Stimulated activated CD4-positive, alpha-beta T cell treated with anti-CD3 and anti-CD28 coated beads, Interleukin-1b, Interleukin-23, amount 100 ng/mL, for 24 hours (primary cell): ENCODE results near the gene ACP4.

Experiments
- DNase-seq, 4 experiments: peaks; one replicate each; pipeline ENCODE4 v3.0.0-alpha.2; 2020; ENCODE audit warnings: low read depth in 4 of 4, low spot score in 1 of 4

Gene ACP4

DNA sequence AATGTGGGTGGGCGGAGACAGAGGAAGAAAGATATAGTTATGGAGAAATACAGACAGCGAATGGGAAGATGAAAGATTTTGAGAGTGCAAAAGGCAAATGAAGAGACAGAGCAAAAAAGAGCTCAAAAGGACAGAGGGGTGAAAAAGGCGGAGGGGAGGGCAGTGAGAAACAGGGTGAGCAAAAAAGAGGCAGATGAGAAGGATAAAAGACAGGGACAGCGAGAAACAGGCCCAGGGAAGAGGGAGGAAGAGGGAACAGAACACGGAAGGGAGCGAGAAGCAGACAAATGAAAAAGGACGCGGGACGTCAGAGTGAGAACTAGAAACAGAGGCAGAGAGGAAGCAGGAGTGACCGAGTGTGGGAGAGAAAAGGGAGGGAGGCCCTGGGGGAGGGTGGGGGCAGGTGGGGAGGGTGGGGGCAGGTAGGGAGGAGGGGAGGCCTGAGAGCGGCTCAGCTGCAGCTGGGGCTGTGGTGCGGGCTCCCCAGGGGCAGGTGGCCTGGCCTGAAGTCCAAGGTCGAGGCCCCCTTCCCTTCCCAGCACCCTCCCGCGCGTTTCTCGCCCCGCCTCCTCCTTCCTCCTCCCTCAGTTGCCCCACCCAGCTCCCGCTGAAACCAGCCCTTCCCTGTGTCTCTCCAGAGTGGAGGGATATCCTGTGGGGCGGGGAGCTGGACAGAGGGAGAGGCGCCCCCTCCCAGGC, 30.5 kb downstream of the ACP4 start:
- no peak for DNase-seq

DNA sequence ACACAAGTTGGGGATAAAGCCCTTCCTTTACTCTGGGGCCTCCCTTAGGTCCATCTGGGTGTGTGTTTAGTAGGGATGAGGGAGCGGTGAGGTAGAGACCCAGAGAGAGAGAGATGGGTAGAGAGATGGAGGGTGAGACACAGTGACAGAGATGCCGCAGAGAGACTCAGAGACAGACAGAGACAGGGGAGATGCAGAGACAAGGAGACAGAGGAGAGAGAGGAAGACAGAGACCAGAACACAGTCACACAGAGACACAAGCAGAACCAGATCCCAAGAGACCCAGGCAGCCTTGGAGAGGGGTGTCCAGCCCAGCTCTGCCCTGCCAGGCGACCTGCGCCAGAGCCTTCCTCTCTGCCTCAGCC, 31.0 kb downstream of the ACP4 start:
- no peak for DNase-seq

DNA sequence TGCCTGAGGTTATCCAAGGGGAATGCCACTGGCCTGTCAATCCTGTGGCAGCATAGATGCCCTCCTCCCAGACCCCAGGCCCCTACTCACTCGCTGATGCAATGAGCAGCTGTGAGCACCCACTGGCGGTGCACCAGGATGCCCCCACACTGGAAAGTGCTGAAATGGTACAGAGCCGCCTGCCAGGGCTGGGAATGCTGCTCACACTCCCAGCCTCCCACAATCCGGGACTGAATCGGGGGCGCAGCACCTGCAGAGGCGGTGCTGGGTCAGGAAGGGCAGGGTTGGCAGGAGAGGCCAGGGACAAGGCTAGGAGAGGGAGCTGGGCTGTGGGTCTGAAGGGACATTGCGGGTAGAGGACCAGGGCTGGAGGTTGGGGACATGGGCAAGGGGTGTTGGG, 31.4 kb downstream of the ACP4 start:
- no peak for DNase-seq

DNA sequence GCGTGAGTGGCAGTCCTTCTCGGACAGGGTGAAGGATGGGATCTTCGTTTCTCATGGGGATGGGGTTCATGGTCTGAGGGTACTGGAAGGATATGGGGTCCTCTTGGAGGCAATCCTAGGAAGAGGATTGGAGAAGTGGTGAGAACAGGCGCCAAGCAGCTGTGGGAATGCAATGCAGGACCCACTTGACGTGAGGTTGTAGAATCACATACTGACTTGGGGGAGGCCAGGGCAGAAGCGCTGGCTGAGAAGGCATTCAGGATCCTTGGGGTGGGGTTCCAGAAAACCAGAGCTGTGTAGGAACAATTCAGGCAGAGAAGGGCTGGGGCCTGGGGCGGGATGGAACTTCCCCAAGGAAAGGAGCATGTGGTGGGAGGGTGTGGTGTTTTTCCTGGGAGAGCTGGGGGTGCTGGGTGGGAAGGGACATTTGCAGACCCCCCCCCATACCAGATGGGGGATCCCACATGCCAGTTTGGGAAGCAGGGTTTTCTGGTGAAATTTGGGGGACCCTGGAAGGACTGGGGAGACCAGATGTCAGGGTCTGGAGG, 32.5 kb downstream of the ACP4 start:
- DNase-seq = no peak

DNA sequence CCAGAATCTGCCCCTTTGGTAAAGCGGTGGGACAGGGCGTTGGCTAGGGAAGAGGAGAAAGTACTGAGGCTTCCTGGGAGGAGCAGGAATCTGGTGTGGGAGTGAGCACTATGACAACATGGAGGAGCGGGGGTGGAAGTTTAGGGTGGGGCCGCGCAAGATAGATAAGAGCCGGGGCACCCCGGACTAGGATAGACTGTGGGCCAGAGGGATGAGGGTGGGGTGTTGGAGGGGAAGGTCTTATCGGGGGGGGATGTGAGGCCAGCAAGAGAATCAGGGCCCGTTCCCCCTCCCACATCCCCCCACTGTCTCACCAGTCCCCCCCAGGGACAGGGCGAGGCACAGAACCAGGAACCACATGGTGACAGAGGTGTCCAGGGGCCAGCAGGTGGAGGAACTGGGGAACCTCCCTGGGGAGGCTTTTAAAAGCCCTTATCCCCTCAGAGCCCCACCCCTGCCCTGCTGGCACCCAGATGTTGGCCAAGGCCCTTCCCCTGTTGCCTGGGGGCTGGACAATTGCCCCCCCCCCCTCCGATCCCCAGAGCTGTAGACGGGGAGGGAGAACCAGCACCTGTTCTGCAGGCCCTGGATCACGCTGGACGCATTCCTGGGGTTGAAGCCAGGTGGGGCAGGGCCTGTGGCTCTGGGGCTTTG, 33.3 kb downstream of the ACP4 start, which contains the start of gene KLK1:
KLK1 (minus strand) TSS at position 399 of the 654 bp plus-strand sequence; CDS start at position 360, 39 bp downstream.
- no peak for DNase-seq

DNA sequence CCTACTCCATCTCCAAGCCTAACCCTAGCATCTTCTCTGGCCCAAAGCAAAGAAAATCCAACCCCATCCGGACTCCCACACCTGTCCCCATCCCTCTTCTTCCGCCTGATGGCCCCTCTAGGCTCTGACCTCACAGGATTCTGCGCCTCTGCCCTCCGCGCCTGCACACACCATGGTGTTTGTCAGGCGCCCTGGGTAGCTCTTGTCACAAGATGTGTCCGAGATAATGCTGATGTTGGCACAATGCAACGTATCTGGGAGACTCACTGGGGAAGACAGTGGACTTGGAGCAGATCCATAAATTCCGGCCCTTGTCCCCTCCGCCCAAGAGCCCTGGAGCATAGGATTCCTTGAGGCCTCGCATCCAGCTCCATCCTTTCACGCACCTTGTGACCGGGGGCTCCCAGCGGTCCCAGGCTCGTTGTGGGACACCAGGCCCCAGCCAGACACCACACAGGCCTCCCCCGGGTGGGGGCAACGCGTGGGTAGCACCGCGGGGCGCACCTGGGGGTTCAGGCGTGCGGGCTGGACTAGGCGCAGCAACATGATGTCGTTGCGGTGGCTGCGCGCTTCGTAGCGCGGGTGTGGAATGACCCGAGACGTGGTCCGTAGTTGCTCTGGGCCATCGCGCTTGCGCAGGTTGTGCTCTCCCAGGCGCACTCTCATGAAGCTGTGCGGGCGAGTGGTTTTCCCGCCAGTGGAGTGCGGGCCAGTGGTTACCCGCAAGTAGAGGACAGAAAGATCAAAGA, 36.5 kb downstream of the ACP4 start:
- DNase-seq = no peak

DNA sequence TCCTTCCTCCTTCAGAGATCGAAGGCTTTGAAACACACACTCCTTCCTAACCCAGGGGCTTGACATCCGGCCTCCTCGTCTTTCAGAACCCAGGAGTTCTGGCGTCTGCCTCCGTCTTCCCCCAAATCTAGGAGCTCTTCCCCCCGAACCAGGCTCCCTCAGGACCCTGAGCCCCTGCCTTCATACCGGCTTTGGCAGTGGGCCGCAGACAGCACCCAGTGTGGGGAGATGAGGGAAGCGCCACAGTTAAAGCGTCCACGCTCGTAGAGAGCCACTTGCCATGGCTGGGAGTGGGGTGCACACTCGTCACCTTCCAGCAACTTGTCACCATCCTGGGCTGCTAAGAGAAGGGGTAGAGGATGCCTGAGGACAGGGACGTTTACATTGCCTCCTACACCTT, 37.3 kb downstream of the ACP4 start:
- DNase-seq = no peak

DNA sequence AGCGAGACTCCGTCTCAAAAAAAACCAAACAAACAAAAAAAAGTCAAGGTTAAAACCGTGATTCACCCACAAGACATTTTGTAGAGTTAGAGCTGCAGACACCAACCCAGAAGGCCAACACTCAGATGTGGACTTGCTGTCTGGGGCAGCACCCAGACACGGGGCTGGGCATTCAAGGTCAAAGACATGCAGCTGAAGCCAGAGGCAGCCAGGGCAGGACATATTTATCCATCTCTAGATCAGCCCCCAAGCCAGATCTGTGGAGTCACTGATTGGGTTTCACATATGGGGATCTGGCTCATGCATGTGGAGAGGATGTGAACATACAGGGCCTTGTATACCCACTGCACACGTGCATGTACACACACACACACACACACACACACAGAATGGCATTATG, 39.6 kb downstream of the ACP4 start:
- DNase-seq = no peak

DNA sequence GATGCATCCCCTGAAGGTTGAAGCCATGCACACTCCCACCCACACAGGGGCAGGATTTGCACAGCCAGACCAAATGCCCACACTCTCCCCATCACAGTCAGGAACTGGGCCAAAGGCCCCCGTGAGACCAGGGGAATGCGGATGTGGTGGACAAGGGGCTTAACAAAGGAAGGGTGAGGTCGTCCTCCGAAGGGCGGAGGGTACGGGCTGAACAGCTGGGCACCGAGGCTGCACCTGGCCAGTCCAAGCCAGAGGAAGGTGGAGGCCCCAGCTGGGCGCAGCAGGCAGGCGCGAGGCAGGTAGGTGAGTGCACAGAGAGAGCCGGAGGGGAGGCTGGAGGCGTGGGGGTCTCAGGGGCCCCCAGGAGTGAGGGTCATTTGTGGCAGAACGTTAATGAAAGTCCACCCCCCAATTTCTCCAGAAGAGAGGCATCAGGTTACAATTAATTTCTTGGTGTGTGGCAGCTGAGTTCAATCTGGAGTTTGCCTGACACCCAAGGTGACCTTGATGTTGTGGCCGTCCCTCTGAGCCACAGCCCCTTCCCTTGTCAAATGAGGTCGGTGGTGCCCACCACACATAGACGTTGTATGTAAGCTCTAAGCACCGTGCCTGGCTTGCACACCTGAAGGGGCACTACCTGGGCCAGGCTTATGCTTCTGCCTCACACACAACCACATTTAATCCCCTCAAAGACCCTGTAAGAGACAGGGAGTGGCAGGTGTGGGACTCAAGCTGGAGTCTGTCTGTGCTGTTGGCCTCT, 40.2 kb downstream of the ACP4 start:
- DNase-seq = no peak

DNA sequence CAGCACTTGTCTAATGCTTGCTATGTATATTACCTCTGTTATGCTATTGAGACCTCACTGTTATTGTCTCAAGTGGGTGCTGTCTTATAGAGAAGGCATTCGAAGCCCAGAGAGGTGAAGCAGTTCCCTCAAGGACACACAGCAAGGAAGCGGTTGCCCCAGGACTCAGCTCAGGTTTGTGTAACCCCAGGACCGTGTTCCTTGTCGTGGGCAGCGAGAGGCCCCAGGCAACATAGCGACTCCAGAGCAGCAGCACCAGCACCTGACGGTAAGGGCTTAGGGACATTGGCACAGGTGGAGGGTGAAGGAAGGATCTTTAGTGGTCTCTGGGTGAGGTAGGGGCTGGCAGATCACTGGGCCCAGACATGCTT, 40.8 kb downstream of the ACP4 start:
- DNase-seq = no peak

DNA sequence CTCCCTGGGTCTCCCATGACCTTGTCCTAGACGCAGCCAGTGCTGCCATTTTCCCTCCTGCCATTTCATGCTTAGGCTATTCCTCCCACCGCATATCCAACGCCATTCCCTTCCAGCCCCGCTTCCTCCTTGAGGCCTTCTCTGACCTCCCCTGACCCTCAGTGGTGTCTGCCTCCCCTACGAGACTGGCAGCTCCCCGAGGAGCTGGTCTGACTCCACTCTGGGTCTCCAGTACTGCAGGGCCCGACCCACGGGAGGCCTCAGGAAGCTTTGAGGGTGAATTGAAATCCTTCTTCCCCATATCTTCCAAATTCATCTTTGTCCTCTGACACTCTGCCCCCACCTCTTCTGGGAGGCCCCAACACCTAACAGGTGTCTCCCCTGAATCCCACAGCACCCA, 42.5 kb downstream of the ACP4 start:
- DNase-seq = no peak

DNA sequence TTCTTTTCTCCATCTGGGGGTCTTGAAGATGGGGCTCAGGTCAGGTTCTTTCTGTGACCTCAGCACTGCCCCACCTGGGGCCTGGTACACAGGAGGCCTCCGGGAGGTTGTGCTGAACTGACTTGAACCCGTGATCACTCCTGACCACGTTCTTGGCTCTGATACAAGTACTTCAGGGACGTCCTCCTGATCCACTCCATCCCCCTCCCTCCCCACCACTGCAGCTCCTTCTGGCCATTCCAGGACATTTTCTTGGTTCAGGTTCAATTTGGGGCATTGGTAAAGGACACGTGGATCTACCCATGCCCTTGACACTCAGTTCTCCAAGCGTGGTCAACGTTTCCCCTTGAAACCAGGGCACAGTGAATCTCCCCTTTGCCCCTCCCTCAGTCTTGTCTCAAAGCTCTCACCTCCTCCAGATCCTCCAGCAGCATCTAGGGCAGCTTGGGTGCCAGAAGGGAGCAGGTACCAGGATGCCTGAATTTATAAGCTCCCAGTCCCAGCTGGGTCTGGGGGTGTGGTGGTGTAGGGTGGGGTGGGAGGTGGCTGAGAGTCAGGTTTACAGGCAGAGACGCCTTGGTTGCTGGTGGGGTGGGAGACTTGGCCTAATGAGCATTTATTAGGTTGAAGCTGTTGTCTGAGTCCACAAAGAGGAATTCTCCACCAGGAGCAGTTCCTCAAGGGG, 43.0 kb downstream of the ACP4 start, which contains the start of gene KLK15:
KLK15 (minus strand) TSS at position 458 of the 685 bp plus-strand sequence. CDS start 2,082 bp downstream, outside the sequence.
- no peak for DNase-seq

DNA sequence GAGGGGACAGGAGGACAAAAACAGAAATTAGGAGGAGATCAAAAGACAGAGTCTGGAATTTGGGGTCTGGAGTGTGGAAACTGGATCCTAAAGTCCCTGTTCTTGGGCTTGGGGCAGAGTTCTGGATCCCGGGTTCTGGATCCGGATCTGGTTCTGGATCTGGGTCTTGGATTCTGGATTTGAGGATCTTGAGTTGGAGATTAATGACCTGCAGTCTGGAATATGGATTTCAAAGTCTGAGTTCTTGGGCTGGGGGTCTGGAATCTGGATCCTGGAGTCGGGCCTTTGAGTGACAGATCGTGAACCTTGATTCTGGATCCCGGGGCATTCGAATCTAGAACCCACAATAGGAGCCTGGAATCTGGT, 43.6 kb downstream of the ACP4 start:
- no peak for DNase-seq

DNA sequence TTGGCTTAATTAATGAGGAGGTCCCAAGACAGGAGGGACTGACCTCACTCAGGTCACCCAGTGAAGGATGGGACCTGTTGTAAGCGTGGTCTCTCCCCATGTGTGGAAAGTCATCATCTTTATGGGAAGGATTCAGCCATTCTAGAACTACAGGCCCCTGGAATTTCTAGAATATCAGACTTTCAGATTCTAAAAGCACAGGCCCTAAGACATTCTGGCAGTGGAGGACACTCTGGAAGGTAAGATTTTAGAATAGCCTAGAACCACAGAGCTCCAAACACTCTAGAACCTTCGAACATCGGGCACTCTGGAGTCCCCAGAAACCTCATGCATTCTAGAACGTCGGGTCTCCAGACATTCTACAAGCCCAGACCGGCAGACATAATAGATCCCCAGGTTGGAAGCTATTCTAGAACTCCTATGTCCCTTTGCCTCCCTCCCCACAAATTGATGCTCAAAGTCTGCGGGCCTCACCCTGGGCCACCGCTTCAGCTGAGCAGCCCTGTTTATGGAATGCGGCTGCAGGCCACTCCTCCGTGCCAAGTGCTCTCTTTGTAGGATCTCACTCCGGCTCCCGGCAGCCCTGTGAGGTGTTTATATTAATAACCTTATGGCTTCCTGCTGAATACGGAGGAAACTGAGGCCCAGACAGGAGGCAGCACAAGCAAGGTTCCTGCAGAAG, 45.0 kb downstream of the ACP4 start:
- no peak for DNase-seq

DNA sequence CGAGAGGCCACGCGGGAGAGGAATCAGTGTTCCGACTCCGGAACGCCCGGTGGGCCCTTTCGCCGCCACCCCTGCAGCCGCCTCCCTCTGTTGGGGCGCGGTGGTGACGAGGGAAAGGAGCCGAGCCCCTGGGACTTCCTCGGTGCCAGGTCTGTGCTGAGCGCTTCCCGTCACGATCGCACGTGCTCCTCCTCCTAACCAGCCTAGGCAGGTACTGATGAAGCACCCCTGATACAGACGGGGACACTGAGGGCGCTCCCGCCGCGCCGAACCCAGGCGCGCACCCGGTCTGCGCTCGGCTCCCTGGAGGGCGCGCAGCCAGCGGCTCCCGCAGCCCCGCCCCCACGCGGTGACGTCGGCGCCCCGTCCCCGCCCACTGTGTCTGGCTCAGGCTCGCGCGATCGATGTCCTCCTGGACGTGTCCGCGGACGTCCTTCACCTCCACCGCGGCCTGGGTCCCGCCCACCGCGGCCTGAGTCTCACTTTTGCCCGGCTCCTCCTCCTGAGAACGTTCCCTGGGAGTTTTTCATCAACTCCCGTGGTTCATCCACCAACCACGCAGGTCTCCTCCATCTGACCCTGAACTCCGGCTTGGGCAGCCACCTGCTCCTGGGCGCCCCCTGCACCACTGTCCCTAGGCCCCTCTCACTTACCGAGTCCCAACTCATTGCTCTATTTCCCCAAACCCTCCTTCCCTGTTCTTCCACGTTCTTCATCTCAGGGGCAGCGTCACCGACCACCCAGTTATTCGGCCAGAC, 45.7 kb downstream of the ACP4 start:
- DNase-seq = peak in 3 of 4 experiments; percentile 60 to 72 (median 61)

DNA sequence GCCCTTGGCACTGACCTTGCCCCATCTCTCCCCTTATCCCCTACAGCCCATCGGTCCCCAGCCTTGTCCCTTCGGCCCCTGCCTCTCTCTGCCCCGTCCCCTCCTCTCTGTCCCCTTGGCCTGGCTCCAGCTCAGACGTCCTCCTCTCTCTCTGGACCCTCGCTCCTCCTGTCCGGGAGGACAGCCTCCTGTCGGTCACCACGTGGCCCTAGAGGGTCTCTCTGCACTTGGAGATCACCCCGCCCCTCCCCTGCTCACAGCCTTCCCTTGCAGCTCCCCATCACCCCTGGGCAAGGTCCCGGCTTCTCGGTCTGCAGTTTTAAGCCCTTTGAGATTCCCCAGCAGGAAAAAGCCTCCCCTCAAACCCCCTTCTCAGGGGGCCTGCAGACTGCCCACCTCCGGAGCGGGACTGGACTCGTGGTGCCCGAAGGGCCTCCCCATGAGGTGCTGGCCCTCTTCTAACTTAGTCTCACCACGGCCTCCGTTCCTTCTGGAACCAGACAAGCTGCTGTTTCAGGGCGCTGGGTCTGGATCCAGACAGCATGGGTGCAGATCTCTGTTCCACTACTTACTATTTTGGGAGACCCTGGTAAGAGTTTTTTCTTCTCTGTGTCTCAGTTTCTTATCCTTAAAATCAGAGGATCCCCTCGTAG, 46.5 kb downstream of the ACP4 start:
- no peak for DNase-seq

DNA sequence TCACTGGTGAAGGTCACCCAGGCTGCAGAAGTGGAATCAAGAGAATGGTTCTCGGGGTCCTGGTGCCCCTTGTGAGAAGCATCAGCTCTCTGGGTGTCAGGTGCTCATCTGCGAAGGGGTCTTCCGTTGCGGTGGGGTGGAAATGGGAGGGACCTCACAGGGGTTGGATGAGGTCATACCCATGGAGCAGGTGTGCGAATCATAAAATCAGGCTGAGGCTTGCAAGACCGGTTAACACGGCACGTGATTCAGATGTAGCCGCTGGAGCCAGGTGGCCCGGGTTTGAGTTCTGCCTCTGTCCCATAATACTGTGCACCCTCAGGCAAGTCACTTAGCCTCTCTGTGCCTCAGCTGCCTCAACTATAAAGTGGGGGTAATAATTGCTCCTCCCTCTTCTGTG, 47.1 kb downstream of the ACP4 start:
- no peak for DNase-seq

DNA sequence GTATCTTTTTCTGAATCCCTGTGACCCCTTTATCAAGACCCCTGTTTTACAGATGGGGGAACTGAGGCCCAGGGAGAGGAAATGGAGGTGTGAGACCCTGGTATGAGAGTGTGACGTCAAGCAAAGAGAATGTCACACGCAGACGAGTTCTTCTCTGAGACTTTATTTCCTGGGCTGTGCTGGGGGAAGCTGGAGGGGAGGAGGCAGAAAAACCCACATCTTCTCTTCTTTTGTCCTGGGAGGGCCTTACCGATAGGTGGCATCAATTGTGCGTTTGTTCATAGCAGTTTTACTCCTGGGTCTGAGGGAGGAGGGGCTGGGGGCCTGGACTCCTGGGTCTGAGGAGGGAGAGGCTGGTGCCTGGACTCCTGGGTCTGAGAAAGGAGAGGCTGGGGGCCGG, 48.0 kb downstream of the ACP4 start:
- DNase-seq = no peak
